Uterus (tissue), 4 donors: ENCODE measurements around the gene NPHP4. TPM values are rescaled to one million over a fixed set of nuclear protein-coding genes. Genes with fewer than 3 reads are reported as not detected.

Source experiments
- DNase-seq, 2 donors: peaks; one replicate each; pipeline ENCODE4 v3.0.0-alpha.2; 2019 to 2020
- H3K27ac ChIP-seq, 2 donors: fragments of 200-600 bp; sonication (generic); 1 replicate in 1 of 2; 2 replicates in 1 of 2; pipeline ENCODE4 v1.5.1; 2016 to 2018
- H3K27me3 ChIP-seq, 2 donors: fragments of 200-600 bp; sonication (generic); one replicate each; pipeline ENCODE4 v1.5.1; 2018 to 2019; ENCODE audit warnings: control low read depth in 1 of 2
- H3K36me3 ChIP-seq, 2 donors: fragments of 200-600 bp; sonication (generic); one replicate each; pipeline ENCODE4 v1.5.1; 2019; ENCODE audit warnings: control low read depth in 1 of 2
- H3K4me1 ChIP-seq, 2 donors: fragments of 200-600 bp; sonication (generic); one replicate each; pipeline ENCODE4 v1.5.1; 2018 to 2019; ENCODE audit warnings: control low read depth in 1 of 2
- H3K4me3 ChIP-seq, 2 donors: fragments of 200-600 bp; sonication (generic); 1 replicate in 1 of 2; 2 replicates in 1 of 2; pipeline ENCODE4 v1.5.1; 2018 to 2019; ENCODE audit warnings: mild to moderate bottlenecking in 1 of 2
- H3K9me3 ChIP-seq, 2 donors: fragments of 200-600 bp; sonication (generic); one replicate each; pipeline ENCODE4 v1.5.1; 2019; ENCODE audit warnings: control low read depth in 1 of 2
- POLR2A ChIP-seq, 2 donors: fragments of 450-650 bp; IDR thresholded peaks; one replicate each; pipeline ENCODE4 v1.6.1; 2016; ENCODE audit warnings: antibody characterized with exemption in 2 of 2, mild to moderate bottlenecking in 1 of 2, moderate library complexity in 1 of 2
- intact Hi-C: fragments of 100-400 bp; cut with DNase I; formaldehyde crosslinking; loops from one replicate; pipeline ENCODE4 v1.15.1; 2023; ENCODE audit warnings: low total_unique reads
- total RNA-seq, 4 donors: library from RNA; depleted of rRNA in 3 of 4; stranded (reverse); fragments of >200 nt in 3 of 4; gene quantifications; one replicate each; pipeline versions ENCODE4 v1.1.0 to v1.2.4, GENCODE V29; 2014 to 2023
- TF ChIP-seq, protein P1 (sequence below), 4 experiments: fragments of 200-600 bp in 2 of 4; fragments of 450-650 bp in 2 of 4; sonication (generic) in 2 of 4; IDR thresholded peaks; one replicate each; pipeline ENCODE4 v1.5.1; 2016 to 2019; ENCODE audit warnings: antibody characterized with exemption in 4 of 4, mild to moderate bottlenecking in 2 of 4, moderate library complexity in 1 of 4
- donor health status: DM: yes; HTN: yes; CAD: no.

The NPHP4 gene
- total RNA-seq, result 10 to 100 TPM in 2 of 4 donors, 1 to 10 TPM in 2; 1.3 to 16.2 (median 7.0) TPM

DNA sequence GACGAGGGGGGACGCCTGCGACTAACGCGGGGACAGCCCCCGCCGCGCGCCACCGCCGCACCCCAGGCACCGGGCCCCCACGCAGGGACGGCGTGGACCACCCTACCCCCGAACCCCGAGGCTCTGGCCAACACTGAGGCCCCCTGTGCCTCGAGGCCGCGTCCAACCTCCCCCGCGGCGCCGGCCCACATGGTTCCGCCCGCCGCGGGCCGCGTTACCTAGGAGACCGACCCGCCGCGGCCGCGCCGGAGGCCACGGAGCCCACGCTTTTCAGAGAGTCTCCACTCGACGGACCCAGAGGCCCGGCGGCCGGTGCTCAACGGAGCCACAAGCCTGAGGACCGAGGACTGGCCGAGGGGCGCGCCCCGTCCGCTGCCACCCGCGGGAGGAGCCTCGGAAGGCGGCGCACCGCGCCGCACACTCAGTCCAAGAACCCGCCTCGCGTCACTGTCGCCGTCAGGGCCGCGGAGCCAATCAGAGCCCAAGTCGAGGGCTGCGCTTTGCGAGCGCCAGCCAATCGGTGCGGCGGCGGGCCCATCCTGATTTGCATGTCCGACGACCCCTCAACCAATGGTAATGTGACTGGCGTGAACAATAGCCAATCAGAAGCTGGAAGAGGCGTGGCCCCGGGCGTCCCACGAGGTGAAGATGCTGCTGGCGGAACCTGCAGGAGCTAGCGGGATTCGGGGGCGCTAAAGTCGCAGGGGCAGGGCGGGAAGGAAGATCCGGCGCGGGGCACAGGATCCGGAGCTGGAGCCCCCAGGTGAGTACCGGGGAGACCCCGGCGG lies at the start of gene NPHP4:
Gene NPHP4, minus strand, starts transcription at position 400 of the 788 bp plus-strand sequence. CDS start 6,136 bp downstream, outside the sequence.
- Histone ChIP-seq H3K4me1 (peaks cover 3 to 6% of the 10 kb centered on the region in 2 donors), H3K4me3 (peak within 1 kb of the TSS; percentile 77 to 83), H3K27me3 (no peaks in the 10 kb centered on the region), H3K27ac (peak within 1 kb of the TSS; percentile 58 to 89), H3K36me3 (no peaks in the 10 kb centered on the region), H3K9me3 (no peaks in the 10 kb centered on the region)
- TF ChIP-seq, protein P1, sequence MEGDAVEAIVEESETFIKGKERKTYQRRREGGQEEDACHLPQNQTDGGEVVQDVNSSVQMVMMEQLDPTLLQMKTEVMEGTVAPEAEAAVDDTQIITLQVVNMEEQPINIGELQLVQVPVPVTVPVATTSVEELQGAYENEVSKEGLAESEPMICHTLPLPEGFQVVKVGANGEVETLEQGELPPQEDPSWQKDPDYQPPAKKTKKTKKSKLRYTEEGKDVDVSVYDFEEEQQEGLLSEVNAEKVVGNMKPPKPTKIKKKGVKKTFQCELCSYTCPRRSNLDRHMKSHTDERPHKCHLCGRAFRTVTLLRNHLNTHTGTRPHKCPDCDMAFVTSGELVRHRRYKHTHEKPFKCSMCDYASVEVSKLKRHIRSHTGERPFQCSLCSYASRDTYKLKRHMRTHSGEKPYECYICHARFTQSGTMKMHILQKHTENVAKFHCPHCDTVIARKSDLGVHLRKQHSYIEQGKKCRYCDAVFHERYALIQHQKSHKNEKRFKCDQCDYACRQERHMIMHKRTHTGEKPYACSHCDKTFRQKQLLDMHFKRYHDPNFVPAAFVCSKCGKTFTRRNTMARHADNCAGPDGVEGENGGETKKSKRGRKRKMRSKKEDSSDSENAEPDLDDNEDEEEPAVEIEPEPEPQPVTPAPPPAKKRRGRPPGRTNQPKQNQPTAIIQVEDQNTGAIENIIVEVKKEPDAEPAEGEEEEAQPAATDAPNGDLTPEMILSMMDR (IDR thresholded peaks at IDR 0.05), result peak in 2 of 4 experiments; percentile 18 to 38
- peak in 1 of 2 donors; percentile 43 for TF ChIP-seq POLR2A (IDR thresholded peaks at IDR 0.05)
- DNase-seq, result peak; percentile 100
- intact Hi-C loops, result no loop called here

DNA sequence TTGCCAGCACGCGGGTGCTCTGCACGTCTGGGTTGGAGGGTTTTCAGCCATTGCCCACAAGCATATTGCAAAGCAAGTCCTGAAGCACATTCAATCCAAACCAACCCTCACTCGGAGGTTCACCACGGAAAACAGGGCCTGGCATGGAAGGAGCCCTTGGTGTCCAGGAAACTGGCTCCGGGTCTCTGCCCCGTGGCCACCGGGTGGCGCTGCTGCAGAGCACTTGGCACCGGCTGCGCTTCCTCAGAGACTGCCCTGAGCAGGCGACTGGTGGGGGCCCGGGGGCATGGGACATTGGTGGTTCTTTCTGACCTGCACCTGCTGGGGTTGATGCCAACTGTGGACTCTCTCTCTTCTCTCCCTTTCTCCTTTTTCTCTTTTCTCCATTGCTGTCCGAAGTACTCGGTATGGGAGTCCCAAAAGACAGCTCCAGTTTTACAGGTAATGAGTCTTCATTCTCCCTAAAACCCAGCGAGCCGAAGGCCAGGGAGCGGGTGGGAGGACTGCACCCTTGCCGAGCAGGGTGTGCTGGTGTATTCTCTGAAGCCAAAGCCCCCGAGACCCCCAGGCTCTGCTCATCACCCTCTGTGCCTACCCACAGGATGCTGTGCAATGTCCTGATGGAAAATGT lies 49.3 kb upstream of the NPHP4 start:
- Histone ChIP-seq H3K4me3 (no peak overlapping the region), H3K27ac (no peak overlapping the region), H3K27me3 (no peaks in the 10 kb centered on the region), H3K36me3 (no peaks in the 10 kb centered on the region), H3K4me1 (no peaks in the 10 kb centered on the region), H3K9me3 (no peaks in the 10 kb centered on the region)
- TF ChIP-seq, protein P1 (IDR thresholded peaks at IDR 0.05), result peak; percentile 4 to 14 (median 9)
- no peak for TF ChIP-seq POLR2A (IDR thresholded peaks at IDR 0.05)
- peak in 1 of 2 donors; percentile 25 for DNase-seq
- intact Hi-C loops, result no loop called here

DNA sequence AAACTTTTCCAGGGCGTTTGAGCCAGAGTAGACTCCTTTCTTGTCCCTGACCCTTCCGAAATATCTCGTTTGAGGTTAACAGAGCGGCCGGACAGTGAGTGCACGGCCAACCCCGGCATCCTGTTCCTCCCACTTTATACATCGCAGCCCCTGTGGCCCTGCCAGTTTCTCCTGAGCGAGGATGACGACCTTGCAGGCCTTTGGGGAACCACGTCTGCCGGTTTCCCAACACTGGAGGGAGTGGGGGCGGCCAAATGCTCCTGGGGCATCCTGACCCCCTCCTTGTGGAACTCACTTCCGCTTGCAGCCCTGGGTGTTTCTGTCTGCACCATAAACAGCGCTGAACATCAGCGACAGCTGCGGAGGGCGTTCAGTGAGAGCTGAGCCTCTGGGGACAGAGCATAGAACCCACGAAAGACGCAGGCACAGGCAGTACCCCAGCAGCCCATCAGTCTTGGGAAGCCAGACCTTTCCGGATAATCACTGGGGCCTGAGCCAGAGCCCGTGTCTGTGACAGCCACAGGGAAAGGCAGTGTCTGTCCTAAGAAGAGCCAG lies 48.7 kb upstream of the NPHP4 start:
- intact Hi-C loops, result no loop called here
- no peaks in the 10 kb centered on the region for H3K27me3 ChIP-seq
- no peak for DNase-seq

DNA sequence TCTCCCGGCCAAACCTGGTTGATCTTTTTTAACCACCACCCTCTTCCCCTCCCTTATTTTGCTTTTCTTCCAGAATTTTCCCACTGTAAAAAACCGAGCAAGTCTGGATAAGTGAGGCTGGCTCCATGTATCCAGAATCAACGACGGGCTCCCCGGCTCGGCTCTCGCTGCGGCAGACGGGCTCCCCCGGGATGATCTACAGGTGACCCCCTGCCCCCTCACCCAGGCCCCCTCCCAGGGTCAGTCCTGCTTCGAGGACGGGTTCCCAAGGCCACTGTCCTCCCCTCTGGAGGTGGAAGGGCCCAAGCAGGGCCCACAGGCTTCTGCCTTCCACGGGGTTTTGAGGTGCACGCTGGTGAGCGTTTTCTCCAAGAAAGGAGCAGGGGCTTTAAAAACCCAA lies 48.2 kb upstream of the NPHP4 start:
- no peak for DNase-seq
- Histone ChIP-seq H3K36me3 (no peaks in the 10 kb centered on the region), H3K27me3 (no peaks in the 10 kb centered on the region), H3K4me3 (no peak overlapping the region), H3K27ac (no peak overlapping the region), H3K4me1 (no peaks in the 10 kb centered on the region), H3K9me3 (no peaks in the 10 kb centered on the region)
- TF ChIP-seq, protein P1 (IDR thresholded peaks at IDR 0.05), result no peak
- TF ChIP-seq POLR2A (IDR thresholded peaks at IDR 0.05), result no peak
- intact Hi-C loops, result no loop called here

More for the DNA sequence above, 48.7 kb upstream of the NPHP4 start:
- no peak for TF ChIP-seq POLR2A (IDR thresholded peaks at IDR 0.05)
- TF ChIP-seq, protein P1 (IDR thresholded peaks at IDR 0.05), result no peak
- H3K4me1 ChIP-seq, result no peaks in the 10 kb centered on the region
- H3K4me3 ChIP-seq, result no peak overlapping the region
- H3K9me3 ChIP-seq, result no peaks in the 10 kb centered on the region
- no peak overlapping the region for H3K27ac ChIP-seq
- no peaks in the 10 kb centered on the region for H3K36me3 ChIP-seq

DNA sequence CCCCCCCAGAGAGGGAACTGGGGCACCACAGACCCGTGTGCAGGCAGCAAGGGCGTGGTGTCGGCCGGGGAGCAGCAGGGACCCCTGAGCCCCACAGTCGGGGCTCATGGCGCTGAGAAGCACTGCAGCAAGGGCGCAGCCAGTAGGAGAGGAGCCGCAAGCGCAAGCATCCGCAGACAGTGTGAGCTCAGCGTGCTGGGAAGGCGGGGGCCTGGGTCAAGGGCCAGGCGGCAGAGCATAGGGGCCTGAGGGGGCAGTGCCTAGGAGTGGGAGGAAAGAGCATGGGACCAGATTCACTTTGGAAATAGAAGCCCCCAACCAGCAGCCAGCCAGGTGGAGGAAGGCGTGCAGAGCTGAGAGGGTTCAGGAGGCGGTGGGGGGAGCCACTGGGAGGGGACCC lies 46.8 kb upstream of the NPHP4 start:
- TF ChIP-seq POLR2A (IDR thresholded peaks at IDR 0.05), result no peak
- TF ChIP-seq, protein P1 (IDR thresholded peaks at IDR 0.05), result no peak
- H3K36me3 ChIP-seq, result no peaks in the 10 kb centered on the region
- no peak overlapping the region for H3K27ac ChIP-seq
- no peaks in the 10 kb centered on the region for H3K9me3 ChIP-seq
- H3K27me3 ChIP-seq, result no peaks in the 10 kb centered on the region
- intact Hi-C loops, result no loop called here
- no peak for DNase-seq
- no peak overlapping the region for H3K4me3 ChIP-seq
- H3K4me1 ChIP-seq, result no peaks in the 10 kb centered on the region
